Gastrocnemius medialis (tissue), 4 donors: ENCODE measurements around the gene SSR4.

Source experiments
- CTCF ChIP-seq, 5 experiments: fragments of 450-650 bp in 3 of 5; fragments of 200-600 bp in 2 of 5; sonication (generic) in 2 of 5; IDR thresholded peaks in 4 of 5; conservative IDR thresholded peaks in 1 of 5; 1 replicate in 4 of 5; 2 replicates in 1 of 5; pipeline ENCODE4 v1.5.1; 2016 to 2019; ENCODE audit warnings: antibody characterized with exemption in 5 of 5, mild to moderate bottlenecking in 3 of 5, moderate library complexity in 3 of 5
- POLR2A ChIP-seq, 2 donors: fragments of 450-650 bp; IDR thresholded peaks; one replicate each; pipeline ENCODE4 v1.6.1; 2017; ENCODE audit warnings: antibody characterized with exemption in 2 of 2, mild to moderate bottlenecking in 2 of 2, moderate library complexity in 2 of 2

GRCh38 chrX:153836921-153837320 is 42.5 kb downstream of the SSR4 start:
- TF ChIP-seq CTCF (IDR thresholded peaks at IDR 0.05 in 4 of 5, conservative IDR thresholded peaks at IDR 0.05 in 1 of 5) (no peak), POLR2A (IDR thresholded peaks at IDR 0.05) (no peak)
